Activated CD4-positive, alpha-beta T cell treated with anti-CD3 and anti-CD28 coated beads, Interleukin-2, Interleukin-4, amounts not matched to agents 100 ng/mL and 50 ng/mL, durations not matched to agents 16 hours and 8 hours (primary cell): ENCODE measurements around the gene RGS4.
"Not testable (repeated sequence)": the region's sequence is repeated elsewhere in the genome, so short reads cannot be mapped to it uniquely, and the experiment has no call there.

ENCODE experiments used
- DNase-seq: peaks from one replicate; pipeline ENCODE4 v3.0.0-alpha.2; 2020; ENCODE audit warnings: low spot score

Gene RGS4

GRCh38 chr1:163069655-163070277 lies 605 bp downstream of the RGS4 start:
- DNase-seq = no peak

GRCh38 chr1:163071405-163072255 lies 2.5 kb downstream of the RGS4 start:
- peak; percentile 45 for DNase-seq

GRCh38 chr1:163072658-163073057 lies 3.5 kb downstream of the RGS4 start:
- no peak for DNase-seq

- DNase-seq = no peak
Measured at GRCh38 chr1:163074004-163074403, 4.8 kb downstream of the RGS4 start.

GRCh38 chr1:163074716-163075284 lies 5.6 kb downstream of the RGS4 start:
- DNase-seq = no peak

GRCh38 chr1:163076044-163076443 lies 6.9 kb downstream of the RGS4 start:
- DNase-seq = no peak

- DNase-seq = no peak
Measured at GRCh38 chr1:163076446-163076845, 7.3 kb downstream of the RGS4 start.

- no peak for DNase-seq
Measured at GRCh38 chr1:163076981-163077761, 8.0 kb downstream of the RGS4 start.

- DNase-seq = no peak
Measured at GRCh38 chr1:163082971-163083370, 13.8 kb downstream of the RGS4 start.

- DNase-seq = no peak
Measured at GRCh38 chr1:163083690-163084089, 14.5 kb downstream of the RGS4 start.

GRCh38 chr1:163084330-163084729 lies 15.2 kb downstream of the RGS4 start:
- no peak for DNase-seq

GRCh38 chr1:163085041-163085903 lies 16.1 kb downstream of the RGS4 start:
- no peak for DNase-seq

GRCh38 chr1:163085904-163086268 lies 16.7 kb downstream of the RGS4 start:
- DNase-seq = no peak

- DNase-seq = not testable (repeated sequence)
Measured at GRCh38 chr1:163089117-163089516, 20.0 kb downstream of the RGS4 start.

- no peak for DNase-seq
Measured at GRCh38 chr1:163090321-163090945, 21.3 kb downstream of the RGS4 start.

GRCh38 chr1:163093169-163093568 lies 24.0 kb downstream of the RGS4 start:
- no peak for DNase-seq

- DNase-seq = no peak
Measured at GRCh38 chr1:163093579-163093978, 24.4 kb downstream of the RGS4 start.

- no peak for DNase-seq
Measured at GRCh38 chr1:163094182-163094581, 25.0 kb downstream of the RGS4 start.

GRCh38 chr1:163094589-163094988 lies 25.4 kb downstream of the RGS4 start:
- DNase-seq = no peak

- no peak for DNase-seq
Measured at GRCh38 chr1:163095213-163095612, 26.1 kb downstream of the RGS4 start.

GRCh38 chr1:163102590-163102989 lies 33.4 kb downstream of the RGS4 start:
- DNase-seq = no peak
